ENCODE results near the gene TYW1.
"Not testable (repeated sequence)": the region's sequence is repeated elsewhere in the genome, so short reads cannot be mapped to it uniquely, and the experiment has no call there.

The TYW1 gene

GRCh38 chr7:67134912-67135311 lies 138.3 kb downstream of the TYW1 start:
- DNase-seq (ENCODE audit: low spot score), result not testable (repeated sequence)

GRCh38 chr7:67135617-67136486 lies 139.2 kb downstream of the TYW1 start:
- DNase-seq (ENCODE audit: low spot score), result not testable (repeated sequence)

- DNase-seq (ENCODE audit: low spot score), result not testable (repeated sequence)
These were observed 140.9 kb downstream of the TYW1 start for GRCh38 chr7:67137489-67137888.

- DNase-seq (ENCODE audit: low spot score), result not testable (repeated sequence)
These were observed 143.2 kb downstream of the TYW1 start for GRCh38 chr7:67139876-67140275.

GRCh38 chr7:67141001-67141400 lies 144.4 kb downstream of the TYW1 start:
- DNase-seq (ENCODE audit: low spot score), result not testable (repeated sequence)

- DNase-seq (ENCODE audit: low spot score), result not testable (repeated sequence)
These were observed 146.6 kb downstream of the TYW1 start for GRCh38 chr7:67143091-67143786.

GRCh38 chr7:67145581-67146193 lies 149.1 kb downstream of the TYW1 start:
- DNase-seq (ENCODE audit: low spot score), result not testable (repeated sequence)

- not testable (repeated sequence) for DNase-seq (ENCODE audit: low spot score)
These were observed 152.5 kb downstream of the TYW1 start for GRCh38 chr7:67149131-67149530.

- DNase-seq (ENCODE audit: low spot score), result not testable (repeated sequence)
These were observed 157.7 kb downstream of the TYW1 start for GRCh38 chr7:67154374-67154773.

GRCh38 chr7:67156064-67156463 lies 159.4 kb downstream of the TYW1 start:
- DNase-seq (ENCODE audit: low spot score), result not testable (repeated sequence)

GRCh38 chr7:67163285-67163684 lies 166.7 kb downstream of the TYW1 start:
- not testable (repeated sequence) for DNase-seq (ENCODE audit: low spot score)

GRCh38 chr7:67171151-67171550 lies 174.5 kb downstream of the TYW1 start:
- not testable (repeated sequence) for DNase-seq (ENCODE audit: low spot score)

- not testable (repeated sequence) for DNase-seq (ENCODE audit: low spot score)
These were observed 180.1 kb downstream of the TYW1 start for GRCh38 chr7:67176730-67177129.

GRCh38 chr7:67178915-67179688 lies 182.5 kb downstream of the TYW1 start:
- DNase-seq (ENCODE audit: low spot score), result not testable (repeated sequence)

GRCh38 chr7:67182956-67183750 lies 186.5 kb downstream of the TYW1 start:
- DNase-seq (ENCODE audit: low spot score), result not testable (repeated sequence)

GRCh38 chr7:67184912-67185659 lies 188.5 kb downstream of the TYW1 start:
- not testable (repeated sequence) for DNase-seq (ENCODE audit: low spot score)

GRCh38 chr7:67185660-67186129 lies 189.1 kb downstream of the TYW1 start:
- not testable (repeated sequence) for DNase-seq (ENCODE audit: low spot score)

GRCh38 chr7:67189160-67189559 lies 192.5 kb downstream of the TYW1 start:
- not testable (repeated sequence) for DNase-seq (ENCODE audit: low spot score)

- not testable (repeated sequence) for DNase-seq (ENCODE audit: low spot score)
These were observed 193.3 kb downstream of the TYW1 start for GRCh38 chr7:67189801-67190465.
